H1 (cell line): ENCODE measurements around the gene ACTN2. TPM values are rescaled to one million over a fixed set of nuclear protein-coding genes. Genes with fewer than 3 reads are reported as not detected.

Experiments
- CTCF ChIA-PET: fragments of 300-600 bp; sonication (Branson Sonifier 250); formaldehyde crosslinking; loops from one replicate; lab custom pipeline; 2021; ENCODE audit not compliant: partially characterized antibody; lab: Charles Lee
- POLR2A ChIA-PET: fragments of 300-600 bp; sonication (Branson Sonifier 250); formaldehyde crosslinking; loops from one replicate; lab custom pipeline; 2021; ENCODE audit warnings: inconsistent platforms; ENCODE audit not compliant: partially characterized antibody; lab: Charles Lee
- DNase-seq, 2 experiments: peaks; one replicate each; pipeline versions ENCODE4 v3.0.0 to v3.0.0-alpha.2; 2010 to 2022; ENCODE audit warnings: low spot score in 2 of 2, low read depth in 1 of 2, mixed read lengths in 1 of 2
- FAIRE-seq: peaks from 2 replicates; lab custom pipeline; 2011; peaks lifted over from hg19 to GRCh38; lab: Jason Lieb, UNC
- H2AFZ ChIP-seq: 2 replicates; pipeline ENCODE4 v1.8.1; 2012; ENCODE audit warnings: low read length, inconsistent platforms
- H2AK5ac ChIP-seq: 2 replicates; pipeline ENCODE4 v1.6.1; 2013; ENCODE audit warnings: low read depth, low read length
- H2BK120ac ChIP-seq: replicated peaks from 2 replicates; pipeline ENCODE3; 2013; ENCODE audit warnings: low read depth, low read length, inconsistent platforms
- H2BK12ac ChIP-seq: 2 replicates; pipeline ENCODE4 v1.6.1; 2013; ENCODE audit warnings: low read depth, low read length
- H2BK15ac ChIP-seq: 2 replicates; pipeline ENCODE4 v1.6.1; 2013; ENCODE audit warnings: low read length
- H2BK20ac ChIP-seq: 2 replicates; pipeline ENCODE4 v1.6.1; 2013; ENCODE audit warnings: low read length
- H2BK5ac ChIP-seq: 2 replicates; pipeline ENCODE4 v1.6.1; 2013; ENCODE audit warnings: low read depth, low read length
- H3K14ac ChIP-seq: 2 replicates; pipeline ENCODE4 v1.6.1; 2013; ENCODE audit warnings: inconsistent platforms; ENCODE audit not compliant: insufficient read length
- H3K18ac ChIP-seq: 2 replicates; pipeline ENCODE4 v1.6.1; 2013; ENCODE audit warnings: low read length; ENCODE audit errors: extremely low read depth
- H3K23ac ChIP-seq: 2 replicates; pipeline ENCODE4 v1.6.1; 2013; ENCODE audit warnings: inconsistent platforms; ENCODE audit not compliant: insufficient read length
- H3K23me2 ChIP-seq: 2 replicates; pipeline ENCODE4 v1.6.1; 2013; ENCODE audit warnings: low read depth, low read length
- H3K27ac ChIP-seq: 2 replicates; pipeline ENCODE4 v1.6.1; 2011; ENCODE audit warnings: low read depth, low read length, inconsistent platforms
- H3K27me3 ChIP-seq, 4 experiments: replicated peaks in 1 of 4; 1 replicate in 1 of 4; 2 replicates in 3 of 4; pipeline versions ENCODE4 v1.6.1 to v1.8.1; 2011 to 2013; ENCODE audit warnings: low read length in 3 of 4, mild to moderate bottlenecking in 3 of 4, inconsistent platforms in 2 of 4, mixed read lengths in 2 of 4, moderate library complexity in 1 of 4; ENCODE audit not compliant: control insufficient read depth in 3 of 4, insufficient read depth in 3 of 4; ENCODE audit errors: extremely low read depth in 1 of 4
- H3K36me3 ChIP-seq, 4 experiments: 2 replicates each; pipeline versions ENCODE4 v1.6.1 to v1.8.1; 2011 to 2013; ENCODE audit warnings: mild to moderate bottlenecking in 4 of 4, low read length in 3 of 4, moderate library complexity in 2 of 4, control low read depth in 1 of 4, inconsistent platforms in 1 of 4; ENCODE audit not compliant: insufficient read depth in 4 of 4, control insufficient read depth in 2 of 4
- H3K4ac ChIP-seq: replicated peaks from 2 replicates; pipeline ENCODE3; 2013; ENCODE audit warnings: low read length, low read depth, mixed read lengths, inconsistent platforms; ENCODE audit not compliant: insufficient read length
- H3K4me1 ChIP-seq, 4 experiments: replicated peaks in 1 of 4; 1 replicate in 1 of 4; 2 replicates in 3 of 4; pipeline versions ENCODE4 v1.6.1 to v1.8.1; 2011 to 2013; ENCODE audit warnings: low read length in 3 of 4, inconsistent platforms in 2 of 4, mixed read lengths in 1 of 4; ENCODE audit not compliant: insufficient read depth in 4 of 4, control insufficient read depth in 3 of 4
- H3K4me2 ChIP-seq, 2 experiments: 2 replicates each; pipeline versions ENCODE4 v1.6.1 to v1.8.1; 2011 to 2013; ENCODE audit warnings: low read depth in 2 of 2, low read length in 2 of 2, control low read depth in 1 of 2, inconsistent platforms in 1 of 2, mild to moderate bottlenecking in 1 of 2; ENCODE audit not compliant: insufficient read depth in 1 of 2
- H3K4me3 ChIP-seq, 4 experiments: fragments of 200-600, 300-600 bp in 1 of 4; sonication (generic), shearing (Covaris generic), sonication (Bioruptor Twin) in 1 of 4; 2 replicates each; pipeline versions ENCODE4 v1.5.1 to v1.8.1; 2011 to 2016; ENCODE audit warnings: low read length in 4 of 4, low read depth in 3 of 4, control low read depth in 2 of 4, inconsistent platforms in 2 of 4, mild to moderate bottlenecking in 2 of 4, mixed read lengths in 1 of 4, moderate library complexity in 1 of 4; ENCODE audit not compliant: insufficient read depth in 2 of 4; ENCODE audit errors: extremely low read depth in 1 of 4
- H3K56ac ChIP-seq: replicated peaks from 2 replicates; pipeline ENCODE3; 2013; ENCODE audit warnings: low read depth, mild to moderate bottlenecking, mixed read lengths, low read length, inconsistent platforms; ENCODE audit not compliant: insufficient read length
- H3K79me1 ChIP-seq: 2 replicates; pipeline ENCODE4 v1.6.1; 2013; ENCODE audit warnings: low read depth, low read length, control low read depth
- H3K79me2 ChIP-seq, 2 experiments: 2 replicates each; pipeline versions ENCODE4 v1.6.1 to v1.8.1; 2012 to 2013; ENCODE audit warnings: low read length in 2 of 2, mild to moderate bottlenecking in 2 of 2, inconsistent platforms in 1 of 2; ENCODE audit not compliant: insufficient read depth in 2 of 2, control insufficient read depth in 1 of 2
- H3K9ac ChIP-seq, 4 experiments: replicated peaks in 1 of 4; 1 replicate in 1 of 4; 2 replicates in 3 of 4; pipeline versions ENCODE4 v1.6.1 to v1.8.1; 2011 to 2013; ENCODE audit warnings: low read depth in 3 of 4, low read length in 3 of 4, control low read depth in 2 of 4, mild to moderate bottlenecking in 2 of 4, moderate library complexity in 2 of 4, inconsistent platforms in 1 of 4; ENCODE audit errors: extremely low read depth in 1 of 4
- H3K9me3 ChIP-seq, 2 experiments: 2 replicates each; pipeline versions ENCODE4 v1.6.1 to v1.8.1; 2012 to 2013; ENCODE audit warnings: mild to moderate bottlenecking in 2 of 2, moderate library complexity in 2 of 2, control low read depth in 1 of 2, inconsistent platforms in 1 of 2, low read depth in 1 of 2, low read length in 1 of 2, mixed read lengths in 1 of 2; ENCODE audit not compliant: insufficient read depth in 2 of 2
- H4K20me1 ChIP-seq, 2 experiments: replicated peaks in 1 of 2; 2 replicates each; pipeline versions ENCODE3 to v1.8.1; 2011 to 2013; ENCODE audit warnings: inconsistent platforms in 2 of 2, low read length in 2 of 2, mild to moderate bottlenecking in 1 of 2; ENCODE audit not compliant: insufficient read depth in 2 of 2, control insufficient read depth in 1 of 2
- H4K5ac ChIP-seq: 2 replicates; pipeline ENCODE4 v1.6.1; 2013; ENCODE audit warnings: low read length, low read depth, mixed read lengths, inconsistent platforms; ENCODE audit not compliant: insufficient read length
- H4K8ac ChIP-seq: 2 replicates; pipeline ENCODE4 v1.8.0; 2013; ENCODE audit warnings: mild to moderate bottlenecking, moderate library complexity, low read length, inconsistent platforms; ENCODE audit not compliant: insufficient read depth; ENCODE audit errors: extremely low read depth
- H4K91ac ChIP-seq: replicated peaks from 2 replicates; pipeline ENCODE3; 2013; ENCODE audit warnings: low read length, mixed read lengths, inconsistent platforms; ENCODE audit not compliant: insufficient read length
- CTBP2 ChIP-seq: IDR thresholded peaks from 2 replicates; pipeline ENCODE4 v1.7.0; 2011; ENCODE audit warnings: borderline replicate concordance, mild to moderate bottlenecking, moderate library complexity, mixed read lengths, low read length; ENCODE audit not compliant: insufficient read depth, insufficient read length
- FOSL1 ChIP-seq: IDR thresholded peaks from 2 replicates; pipeline ENCODE4 v1.6.1; 2011; ENCODE audit warnings: mild to moderate bottlenecking, low read depth, low read length, moderate library complexity; ENCODE audit not compliant: insufficient read depth
- NANOG ChIP-seq: IDR thresholded peaks from 2 replicates; pipeline ENCODE4 v1.6.1; 2011; ENCODE audit warnings: low read length, low read depth, mild to moderate bottlenecking, inconsistent platforms; ENCODE audit not compliant: insufficient read depth, poor library complexity, severe bottlenecking
- NRF1 ChIP-seq: IDR thresholded peaks from 2 replicates; pipeline ENCODE4 v1.6.1; 2011; ENCODE audit warnings: mild to moderate bottlenecking, low read depth, low read length, improper control_type of control experiment
- POLR2AphosphoS5 ChIP-seq: IDR thresholded peaks from 2 replicates; pipeline ENCODE4 v1.6.1; 2011; ENCODE audit warnings: low read depth, low read length
- TBP ChIP-seq: IDR thresholded peaks from 2 replicates; pipeline ENCODE4 v1.6.1; 2011; ENCODE audit warnings: low read depth, low read length, improper control_type of control experiment
- ZNF274 ChIP-seq: IDR thresholded peaks from 2 replicates; pipeline ENCODE4 v1.7.0; 2012; ENCODE audit warnings: low read length, borderline replicate concordance; ENCODE audit errors: extremely low read depth
- WGBS, 2 experiments: shearing (Covaris generic) in 1 of 2; methylation state at CpG; one replicate each; pipeline versions ENCODE4 v1.1.6 to v1.1.7; 2013 to 2015; ENCODE audit warnings: low lambda C conversion rate in 2 of 2, mixed read lengths in 2 of 2, inconsistent platforms in 1 of 2, low coverage in 1 of 2, missing lambda C conversion rate in 1 of 2; ENCODE audit not compliant: insufficient replicate concordance in 2 of 2, insufficient coverage in 1 of 2, insufficient read length in 1 of 2; ENCODE audit errors: extremely low coverage in 1 of 2, missing lambda C conversion rate in 1 of 2; 5-methylcytosine and 5-hydroxymethylcytosine counted together
- polyA plus RNA-seq, 7 experiments: library from polyadenylated mRNA; depleted of rRNA in 3 of 7; stranded (reverse) in 5 of 7; unstranded in 2 of 7; fragments of >200 nt in 5 of 7; fragments of 200-250 nt in 2 of 7; gene quantifications; 1 replicate in 5 of 7; 2 replicates in 1 of 7; 4 replicates in 1 of 7; pipeline versions ENCODE4 v1.2.1 to v1.2.3, GENCODE V29; 2011 to 2013; ENCODE audit warnings: missing spikeins in 2 of 7, mixed read lengths in 2 of 7
- total RNA-seq: library from RNA; stranded (reverse); fragmentation: NEBNext Ultra II Directional; extraction: Animal tissue kit (Norgen Biotek cat#: 25700); gene quantifications from 2 replicates; pipeline ENCODE4 v1.2.1, GENCODE V29; 2021
- TF ChIP-seq, protein P1 (sequence below): IDR thresholded peaks from 2 replicates; pipeline ENCODE4 v1.6.1; 2011; ENCODE audit warnings: low read length, improper control_type of control experiment

Gene ACTN2
- total and polyA plus RNA-seq, 2 of the 8 experiments (the other 6 are each of a cell fraction or from before 2014, with no cell fraction given): 1.9 to 4.1 TPM

DNA sequence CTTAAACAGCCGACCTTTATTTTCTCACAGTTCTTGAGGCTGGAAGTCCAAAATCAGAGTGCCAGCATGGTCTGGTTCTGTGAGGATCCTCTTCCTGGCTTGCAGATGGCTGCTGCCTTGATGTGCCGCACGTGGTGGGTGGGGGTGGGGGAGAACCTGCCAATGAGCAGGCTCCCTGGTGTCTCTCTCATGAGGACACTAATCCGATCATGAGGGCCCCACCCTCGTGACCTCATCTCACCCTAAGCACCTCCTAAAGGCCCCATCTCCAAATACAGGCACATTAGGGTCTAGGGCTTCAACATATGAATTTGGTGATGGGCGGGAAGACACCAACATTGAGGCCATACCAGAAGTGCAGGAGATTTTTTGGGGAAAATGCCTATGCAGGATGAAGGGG is 37.8 kb downstream of the ACTN2 start:
- TF ChIP-seq ZNF274 (no peak), TBP (no peak), NANOG (no peak), FOSL1 (no peak), CTBP2 (no peak), NRF1 (no peak), POLR2AphosphoS5 (no peak)
- TF ChIP-seq, protein P1, sequence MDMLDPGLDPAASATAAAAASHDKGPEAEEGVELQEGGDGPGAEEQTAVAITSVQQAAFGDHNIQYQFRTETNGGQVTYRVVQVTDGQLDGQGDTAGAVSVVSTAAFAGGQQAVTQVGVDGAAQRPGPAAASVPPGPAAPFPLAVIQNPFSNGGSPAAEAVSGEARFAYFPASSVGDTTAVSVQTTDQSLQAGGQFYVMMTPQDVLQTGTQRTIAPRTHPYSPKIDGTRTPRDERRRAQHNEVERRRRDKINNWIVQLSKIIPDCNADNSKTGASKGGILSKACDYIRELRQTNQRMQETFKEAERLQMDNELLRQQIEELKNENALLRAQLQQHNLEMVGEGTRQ: no peak
- H3K79me2 ChIP-seq: no peaks in the 10 kb centered on the region
- H4K91ac ChIP-seq: no peak overlapping the region
- no peak overlapping the region for H3K4ac ChIP-seq
- H3K9me3 ChIP-seq: no peaks in the 10 kb centered on the region
- no peak overlapping the region for H2AFZ ChIP-seq
- 78% methylated on average over 6 of the region's 6 CpGs; no CpG with 5 or more reads in 1 of the 2 experiments for WGBS, 2 experiments
- no peak overlapping the region for H2BK5ac ChIP-seq
- DNase-seq (no peak), FAIRE-seq (no peak)
- H3K4me3 ChIP-seq: no peak overlapping the region
- H3K4me1 ChIP-seq: no peaks in the 10 kb centered on the region
- H3K23ac ChIP-seq: no peak overlapping the region
- no peak overlapping the region for H3K14ac ChIP-seq
- H4K20me1 ChIP-seq: no peaks in the 10 kb centered on the region
- H3K79me1 ChIP-seq: no peaks in the 10 kb centered on the region
- H3K36me3 ChIP-seq: no peaks in the 10 kb centered on the region
- no peak overlapping the region for H4K5ac ChIP-seq
- H3K23me2 ChIP-seq: no peaks in the 10 kb centered on the region
- H3K4me2 ChIP-seq: no peak overlapping the region
- no peak overlapping the region for H3K27ac ChIP-seq
- no peak overlapping the region for H3K56ac ChIP-seq
- no peaks in the 10 kb centered on the region for H3K27me3 ChIP-seq
- no peak overlapping the region for H2BK12ac ChIP-seq
- H4K8ac ChIP-seq: no peak overlapping the region
- no peak overlapping the region for H2AK5ac ChIP-seq
- H3K18ac ChIP-seq: no peak overlapping the region
- no peak overlapping the region for H3K9ac ChIP-seq
- H2BK20ac ChIP-seq: no peak overlapping the region
- no peak overlapping the region for H2BK15ac ChIP-seq
- CTCF ChIA-PET: interaction anchor here (0.6 kb wide), 1 partner anchor 168 kb away, joined by 3 read pairs; no protein-coding TSS in a partner anchor
- H2BK120ac ChIP-seq: no peak overlapping the region
- POLR2A ChIA-PET: no interaction called here
